GM21447 (cell line): ENCODE data around the gene PLEKHM3.

ENCODE experiments used
- ATAC-seq: cut with Tn5 transposase; IDR thresholded peaks from one replicate; pipeline ENCODE4 v1.9.1; 2021; ENCODE audit not compliant: unreplicated experiment

The PLEKHM3 gene

GRCh38 chr2:207895274-207895860 lies 130.0 kb downstream of the PLEKHM3 start:
- no peak for ATAC-seq

GRCh38 chr2:207892716-207893402 lies 132.5 kb downstream of the PLEKHM3 start:
- no peak for ATAC-seq

GRCh38 chr2:207891086-207891844 lies 134.1 kb downstream of the PLEKHM3 start:
- no peak for ATAC-seq

- ATAC-seq, result no peak
Observed at GRCh38 chr2:207887500-207887899, 137.8 kb downstream of the PLEKHM3 start.

- ATAC-seq, result no peak
Observed at GRCh38 chr2:207885010-207885409, 140.3 kb downstream of the PLEKHM3 start.

GRCh38 chr2:207884127-207884526 lies 141.2 kb downstream of the PLEKHM3 start:
- no peak for ATAC-seq

GRCh38 chr2:207883002-207883780 lies 142.1 kb downstream of the PLEKHM3 start:
- peak; percentile 73 for ATAC-seq

GRCh38 chr2:207881902-207882301 lies 143.4 kb downstream of the PLEKHM3 start:
- no peak for ATAC-seq

GRCh38 chr2:207879536-207879935 lies 145.8 kb downstream of the PLEKHM3 start:
- no peak for ATAC-seq

GRCh38 chr2:207876842-207877535 lies 148.3 kb downstream of the PLEKHM3 start:
- no peak for ATAC-seq

- ATAC-seq, result no peak
Observed at GRCh38 chr2:207875473-207876212, 149.7 kb downstream of the PLEKHM3 start.

GRCh38 chr2:207873794-207874193 lies 151.5 kb downstream of the PLEKHM3 start:
- ATAC-seq, result no peak

GRCh38 chr2:207871911-207872310 lies 153.4 kb downstream of the PLEKHM3 start:
- ATAC-seq, result no peak

GRCh38 chr2:207871506-207871905 lies 153.8 kb downstream of the PLEKHM3 start:
- no peak for ATAC-seq

- no peak for ATAC-seq
Observed at GRCh38 chr2:207870814-207871213, 154.5 kb downstream of the PLEKHM3 start.

- ATAC-seq, result peak; percentile 65
Observed at GRCh38 chr2:207869784-207870778, 155.2 kb downstream of the PLEKHM3 start.

- no peak for ATAC-seq
Observed at GRCh38 chr2:207868855-207869596, 156.3 kb downstream of the PLEKHM3 start.

GRCh38 chr2:207867905-207868304 lies 157.4 kb downstream of the PLEKHM3 start:
- ATAC-seq, result no peak
